Fibroblast of lung (primary cell): ENCODE results near the gene FSIP1. TPM values are rescaled to one million over a fixed set of nuclear protein-coding genes. Genes with fewer than 3 reads are reported as not detected.
A peak's percentile ranks its signal among the peaks of the same experiment; 100 is the strongest.

ENCODE experiments used
- DNase-seq, 2 donors: peaks; one replicate each; pipeline versions ENCODE4 v3.0.0 to v3.0.0-alpha.2; 2010; ENCODE audit warnings: low read depth in 2 of 2
- H2AFZ ChIP-seq: 2 replicates; pipeline ENCODE4 v1.5.1; 2012; ENCODE audit warnings: low read length, control low read depth, inconsistent platforms
- H3K27ac ChIP-seq: 2 replicates; pipeline ENCODE4 v1.5.1; 2011; ENCODE audit warnings: low read length, control low read depth; ENCODE audit not compliant: insufficient read depth
- H3K27me3 ChIP-seq: 2 replicates; pipeline ENCODE4 v1.5.1; 2011; ENCODE audit warnings: mild to moderate bottlenecking, low read length; ENCODE audit not compliant: control insufficient read depth, insufficient read depth
- H3K36me3 ChIP-seq: 2 replicates; pipeline ENCODE4 v1.5.1; 2011; ENCODE audit warnings: low read length; ENCODE audit not compliant: control insufficient read depth, insufficient read depth
- H3K4me1 ChIP-seq: 2 replicates; pipeline ENCODE4 v1.5.1; 2011; ENCODE audit warnings: low read length; ENCODE audit not compliant: control insufficient read depth, insufficient read depth; ENCODE audit errors: extremely low read depth
- H3K4me2 ChIP-seq: 2 replicates; pipeline ENCODE4 v1.5.1; 2011; ENCODE audit warnings: low read length, control low read depth; ENCODE audit not compliant: insufficient read depth; ENCODE audit errors: extremely low read depth
- H3K4me3 ChIP-seq, 4 experiments: fragments of 200-600 bp in 1 of 4; sonication (generic) in 1 of 4; replicated peaks in 1 of 4; 2 replicates each; pipeline ENCODE4 v1.5.1; 2011 to 2016; ENCODE audit warnings: low read length in 4 of 4, low read depth in 3 of 4, mild to moderate bottlenecking in 3 of 4, control low read depth in 2 of 4, inconsistent platforms in 1 of 4, mixed read lengths in 1 of 4; ENCODE audit not compliant: insufficient read depth in 1 of 4; ENCODE audit errors: control extremely low read depth in 1 of 4
- H3K79me2 ChIP-seq: 2 replicates; pipeline ENCODE4 v1.5.1; 2012; ENCODE audit warnings: mild to moderate bottlenecking, low read length, inconsistent platforms; ENCODE audit not compliant: control insufficient read depth, insufficient read depth
- H3K9ac ChIP-seq: 2 replicates; pipeline ENCODE4 v1.5.1; 2011; ENCODE audit warnings: mild to moderate bottlenecking, low read length, control low read depth; ENCODE audit not compliant: insufficient read depth
- H3K9me3 ChIP-seq: 2 replicates; pipeline ENCODE4 v1.5.1; 2012; ENCODE audit warnings: low read depth, low read length; ENCODE audit not compliant: control insufficient read depth, insufficient read depth
- H4K20me1 ChIP-seq: 2 replicates; pipeline ENCODE4 v1.5.1; 2011; ENCODE audit warnings: low read length; ENCODE audit not compliant: control insufficient read depth, insufficient read depth; ENCODE audit errors: extremely low read depth
- EZH2 ChIP-seq: IDR thresholded peaks from 2 replicates; pipeline ENCODE4 v1.5.1; 2012; ENCODE audit warnings: low read length, control low read depth, mild to moderate bottlenecking; ENCODE audit errors: missing control alignments
- polyA plus RNA-seq, 2 donors: library from polyadenylated mRNA; depleted of rRNA in 1 of 2; stranded (reverse) in 1 of 2; unstranded in 1 of 2; fragments of >200 nt; gene quantifications; 2 replicates each; pipeline ENCODE4 v1.2.1, GENCODE V29; 2011 to 2012; ENCODE audit warnings: missing spikeins in 1 of 2
- total RNA-seq: library from RNA; depleted of rRNA; stranded (reverse); fragments of >200 nt; gene quantifications from 2 replicates; pipeline ENCODE4 v1.2.1, GENCODE V29; 2014
- TF ChIP-seq, protein P1 (sequence below), 2 donors: IDR thresholded peaks in 1 of 2; conservative IDR thresholded peaks in 1 of 2; 1 replicate in 1 of 2; 2 replicates in 1 of 2; pipeline ENCODE4 v1.5.1; 2011 to 2012; ENCODE audit warnings: low read length in 2 of 2, control low read depth in 1 of 2, inconsistent platforms in 1 of 2, low read depth in 1 of 2, mild to moderate bottlenecking in 1 of 2

Gene FSIP1
- total and polyA plus RNA-seq, 2 donors (not counting 1 experiment from before 2014, with no cell fraction given): 0.50 to 5.1 TPM

- H3K79me2 ChIP-seq: no peaks in the 10 kb centered on the region
Measured at GRCh38 chr15:39598958-39599845, 183.4 kb downstream of the FSIP1 start.

GRCh38 chr15:39598186-39598850 is 184.3 kb downstream of the FSIP1 start:
- peak in 1 of 2 donors; percentile 51 for DNase-seq
- Histone ChIP-seq H3K27ac (no peak overlapping the region), H3K9ac (no peak overlapping the region), H2AFZ (no peak overlapping the region), H4K20me1 (peaks cover 5% of the 10 kb centered on the region), H3K36me3 (peaks cover 15% of the 10 kb centered on the region), H3K4me1 (peaks cover 3% of the 10 kb centered on the region), H3K27me3 (no peaks in the 10 kb centered on the region), H3K79me2 (no peaks in the 10 kb centered on the region), H3K4me3 (no peak overlapping the region), H3K4me2 (no peak overlapping the region), H3K9me3 (no peaks in the 10 kb centered on the region)
- TF ChIP-seq, protein P1, sequence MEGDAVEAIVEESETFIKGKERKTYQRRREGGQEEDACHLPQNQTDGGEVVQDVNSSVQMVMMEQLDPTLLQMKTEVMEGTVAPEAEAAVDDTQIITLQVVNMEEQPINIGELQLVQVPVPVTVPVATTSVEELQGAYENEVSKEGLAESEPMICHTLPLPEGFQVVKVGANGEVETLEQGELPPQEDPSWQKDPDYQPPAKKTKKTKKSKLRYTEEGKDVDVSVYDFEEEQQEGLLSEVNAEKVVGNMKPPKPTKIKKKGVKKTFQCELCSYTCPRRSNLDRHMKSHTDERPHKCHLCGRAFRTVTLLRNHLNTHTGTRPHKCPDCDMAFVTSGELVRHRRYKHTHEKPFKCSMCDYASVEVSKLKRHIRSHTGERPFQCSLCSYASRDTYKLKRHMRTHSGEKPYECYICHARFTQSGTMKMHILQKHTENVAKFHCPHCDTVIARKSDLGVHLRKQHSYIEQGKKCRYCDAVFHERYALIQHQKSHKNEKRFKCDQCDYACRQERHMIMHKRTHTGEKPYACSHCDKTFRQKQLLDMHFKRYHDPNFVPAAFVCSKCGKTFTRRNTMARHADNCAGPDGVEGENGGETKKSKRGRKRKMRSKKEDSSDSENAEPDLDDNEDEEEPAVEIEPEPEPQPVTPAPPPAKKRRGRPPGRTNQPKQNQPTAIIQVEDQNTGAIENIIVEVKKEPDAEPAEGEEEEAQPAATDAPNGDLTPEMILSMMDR (conservative IDR thresholded peaks at IDR 0.05 in 1 of 2, IDR thresholded peaks at IDR 0.05 in 1 of 2; ENCODE audit: low read depth in 1 of 2, low read length in 2 of 2): no peak
- no peak for TF ChIP-seq EZH2

More at GRCh38 chr15:39598958-39599845, 183.4 kb downstream of the FSIP1 start:
- Histone ChIP-seq H2AFZ (no peak overlapping the region), H3K4me1 (no peaks in the 10 kb centered on the region), H3K36me3 (peaks cover 9% of the 10 kb centered on the region), H3K27ac (no peak overlapping the region), H3K27me3 (no peaks in the 10 kb centered on the region), H3K9me3 (no peaks in the 10 kb centered on the region), H3K9ac (no peak overlapping the region), H3K4me3 (no peak overlapping the region), H3K4me2 (no peak overlapping the region), H4K20me1 (peaks cover 3% of the 10 kb centered on the region)
- peak in 1 of 2 donors; percentile 38 for DNase-seq
- no peak for TF ChIP-seq EZH2
- TF ChIP-seq, protein P1 (conservative IDR thresholded peaks at IDR 0.05 in 1 of 2, IDR thresholded peaks at IDR 0.05 in 1 of 2; ENCODE audit: low read depth in 1 of 2, low read length in 2 of 2): no peak

- no peak overlapping the region for H3K4me3 ChIP-seq
- DNase-seq: peak in 1 of 2 donors; percentile 64
- H3K4me1 ChIP-seq: peaks cover 3% of the 10 kb centered on the region
- H4K20me1 ChIP-seq: peaks cover 5% of the 10 kb centered on the region
- no peak overlapping the region for H3K27ac ChIP-seq
- TF ChIP-seq EZH2: no peak
- TF ChIP-seq, protein P1 (conservative IDR thresholded peaks at IDR 0.05 in 1 of 2, IDR thresholded peaks at IDR 0.05 in 1 of 2; ENCODE audit: low read depth in 1 of 2, low read length in 2 of 2): no peak
- no peak overlapping the region for H2AFZ ChIP-seq
- no peaks in the 10 kb centered on the region for H3K9me3 ChIP-seq
- no peak overlapping the region for H3K9ac ChIP-seq
- H3K27me3 ChIP-seq: no peaks in the 10 kb centered on the region
- peaks cover 20% of the 10 kb centered on the region for H3K36me3 ChIP-seq
- H3K4me2 ChIP-seq: no peak overlapping the region
- no peaks in the 10 kb centered on the region for H3K79me2 ChIP-seq
Measured at GRCh38 chr15:39597751-39598185, 184.9 kb downstream of the FSIP1 start.
